Stomach (tissue), 4 donors: ENCODE data around the gene SDCBP2.

Source experiments
- EP300 ChIP-seq: sonication (generic); formaldehyde crosslinking; IDR thresholded peaks from one replicate; pipeline ENCODE4 v1.6.1; 2017; ENCODE audit warnings: antibody characterized with exemption
- TF ChIP-seq, protein P1 (sequence below), 7 experiments: fragments of 450-650 bp in 4 of 7; fragments of 200-600 bp in 3 of 7; sonication (generic) in 3 of 7; IDR thresholded peaks; one replicate each; pipeline ENCODE4 v1.5.1; 2016 to 2019; ENCODE audit warnings: antibody characterized with exemption in 7 of 7, control low read depth in 2 of 7, mild to moderate bottlenecking in 1 of 7

DNA sequence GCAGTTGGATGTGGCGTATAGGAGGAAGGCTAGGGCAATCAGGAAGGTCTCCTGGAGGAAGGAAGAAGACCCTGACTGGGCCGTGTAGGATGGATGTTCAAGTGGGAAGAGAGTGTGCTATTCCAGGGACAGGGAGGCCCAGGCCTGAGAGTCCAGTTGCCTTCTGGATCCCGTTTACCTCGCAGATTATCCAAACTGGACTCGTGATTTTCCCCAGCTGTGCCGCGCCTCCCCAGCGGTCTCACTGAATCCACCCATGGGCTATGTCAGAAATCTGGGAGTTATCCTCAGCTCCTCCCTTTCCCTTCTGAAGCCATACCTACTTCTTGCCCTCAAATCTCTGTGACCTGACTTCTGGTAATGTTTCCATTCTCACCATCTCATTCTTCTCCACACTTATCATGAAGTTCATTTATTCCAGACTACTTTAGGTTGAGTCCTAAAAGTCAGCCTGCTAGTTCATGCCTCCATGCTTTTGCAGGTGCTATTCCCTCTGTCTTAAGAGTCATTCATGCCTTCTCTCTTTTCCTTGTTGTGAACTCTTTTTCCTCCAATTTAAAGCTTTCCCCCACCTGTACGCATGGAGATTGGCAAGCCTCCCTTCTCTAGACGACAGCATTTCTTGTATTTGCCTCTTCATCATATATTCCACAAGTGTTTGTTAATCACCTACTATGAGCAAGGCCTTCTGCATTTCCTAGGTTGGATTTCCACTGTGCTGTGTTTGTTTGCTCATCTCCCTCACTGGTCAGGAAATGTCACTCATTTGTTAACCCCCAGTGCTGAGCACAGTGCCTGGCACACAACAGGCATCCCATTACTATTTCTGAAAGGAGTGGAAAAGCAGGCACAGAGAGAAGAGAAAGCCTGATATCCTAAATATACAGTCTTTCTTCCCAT is 2.7 kb downstream of the SDCBP2 start:
- TF ChIP-seq, protein P1, sequence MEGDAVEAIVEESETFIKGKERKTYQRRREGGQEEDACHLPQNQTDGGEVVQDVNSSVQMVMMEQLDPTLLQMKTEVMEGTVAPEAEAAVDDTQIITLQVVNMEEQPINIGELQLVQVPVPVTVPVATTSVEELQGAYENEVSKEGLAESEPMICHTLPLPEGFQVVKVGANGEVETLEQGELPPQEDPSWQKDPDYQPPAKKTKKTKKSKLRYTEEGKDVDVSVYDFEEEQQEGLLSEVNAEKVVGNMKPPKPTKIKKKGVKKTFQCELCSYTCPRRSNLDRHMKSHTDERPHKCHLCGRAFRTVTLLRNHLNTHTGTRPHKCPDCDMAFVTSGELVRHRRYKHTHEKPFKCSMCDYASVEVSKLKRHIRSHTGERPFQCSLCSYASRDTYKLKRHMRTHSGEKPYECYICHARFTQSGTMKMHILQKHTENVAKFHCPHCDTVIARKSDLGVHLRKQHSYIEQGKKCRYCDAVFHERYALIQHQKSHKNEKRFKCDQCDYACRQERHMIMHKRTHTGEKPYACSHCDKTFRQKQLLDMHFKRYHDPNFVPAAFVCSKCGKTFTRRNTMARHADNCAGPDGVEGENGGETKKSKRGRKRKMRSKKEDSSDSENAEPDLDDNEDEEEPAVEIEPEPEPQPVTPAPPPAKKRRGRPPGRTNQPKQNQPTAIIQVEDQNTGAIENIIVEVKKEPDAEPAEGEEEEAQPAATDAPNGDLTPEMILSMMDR (IDR thresholded peaks at IDR 0.05), result no peak
- TF ChIP-seq EP300, result no peak
